Thymus (tissue), 11 donors: ENCODE results near the gene TECPR1. TPM values are rescaled to one million over a fixed set of nuclear protein-coding genes. Genes with fewer than 3 reads are reported as not detected.

Experiments
- DNase-seq, 9 donors: peaks; one replicate each; pipeline ENCODE4 v3.0.0-alpha.2; 2013; ENCODE audit warnings: low spot score in 9 of 9, low read depth in 6 of 9, missing footprints in 1 of 9
- H3K27ac ChIP-seq, 2 donors: one replicate each; pipeline ENCODE4 v1.5.1; 2013; ENCODE audit warnings: control low read depth in 1 of 2, low read depth in 1 of 2, low read length in 1 of 2, mild to moderate bottlenecking in 1 of 2, moderate library complexity in 1 of 2
- H3K27me3 ChIP-seq, 2 donors: one replicate each; pipeline ENCODE4 v1.5.1; 2013; ENCODE audit warnings: low read length in 1 of 2; ENCODE audit not compliant: control insufficient read depth in 2 of 2, insufficient read depth in 1 of 2
- H3K36me3 ChIP-seq, 2 donors: one replicate each; pipeline ENCODE4 v1.5.1; 2013; ENCODE audit warnings: low read length in 1 of 2, mild to moderate bottlenecking in 1 of 2, moderate library complexity in 1 of 2; ENCODE audit not compliant: control insufficient read depth in 2 of 2, insufficient read depth in 2 of 2
- H3K4me1 ChIP-seq, 2 donors: one replicate each; pipeline ENCODE4 v1.5.1; 2013; ENCODE audit warnings: low read length in 2 of 2; ENCODE audit not compliant: control insufficient read depth in 2 of 2, insufficient read depth in 2 of 2
- H3K4me3 ChIP-seq, 2 donors: one replicate each; pipeline ENCODE4 v1.5.1; 2013; ENCODE audit warnings: low read length in 2 of 2, control low read depth in 1 of 2, mild to moderate bottlenecking in 1 of 2
- H3K9me3 ChIP-seq, 2 donors: one replicate each; pipeline ENCODE4 v1.5.1; 2013; ENCODE audit warnings: low read length in 1 of 2, mild to moderate bottlenecking in 1 of 2; ENCODE audit not compliant: control insufficient read depth in 2 of 2, insufficient read depth in 1 of 2
- WGBS: extraction: QIAGEN DNeasy Blood & Tissue Kit; methylation state at CpG from one replicate; pipeline ENCODE4 v1.1.7; 2013; 5-methylcytosine and 5-hydroxymethylcytosine counted together
- polyA plus RNA-seq: library from polyadenylated mRNA; stranded (reverse); fragments of 200-250 nt; gene quantifications from one replicate; pipeline ENCODE4 v1.2.3, GENCODE V29; 2013
- total RNA-seq: library from RNA; stranded (reverse); fragments of 120-200 nt; gene quantifications from one replicate; pipeline ENCODE4 v1.2.4, GENCODE V29; 2013
- donor health status: healthy.

TECPR1 gene
- total and polyA plus RNA-seq, 2 donors = 12.7 to 30.0 TPM

GRCh38 chr7:98217623-98218582 lies 34.1 kb downstream of the TECPR1 start:
- no peaks in the 10 kb centered on the region for H3K27me3 ChIP-seq
- no peaks in the 10 kb centered on the region for H3K9me3 ChIP-seq
- no peak for DNase-seq
- H3K4me1 ChIP-seq = peaks cover 0 to 6% of the 10 kb centered on the region in 2 donors
- no peak overlapping the region for H3K27ac ChIP-seq
- 66% methylated on average over 41 of the region's 41 CpGs for WGBS
- peaks cover 16 to 34% of the 10 kb centered on the region in 2 donors for H3K36me3 ChIP-seq
- no peak overlapping the region for H3K4me3 ChIP-seq

GRCh38 chr7:98216941-98217622 lies 35.0 kb downstream of the TECPR1 start:
- H3K4me3 ChIP-seq = no peak overlapping the region
- WGBS = 98% methylated on average over 24 of the region's 24 CpGs
- H3K36me3 ChIP-seq = peaks cover 12 to 26% of the 10 kb centered on the region in 2 donors
- H3K9me3 ChIP-seq = no peaks in the 10 kb centered on the region
- no peak for DNase-seq
- peaks cover 0 to 6% of the 10 kb centered on the region in 2 donors for H3K4me1 ChIP-seq
- no peak overlapping the region for H3K27ac ChIP-seq
- peaks cover 0 to 2% of the 10 kb centered on the region in 2 donors for H3K27me3 ChIP-seq

GRCh38 chr7:98215561-98216495 lies 36.2 kb downstream of the TECPR1 start:
- H3K27me3 ChIP-seq = peaks cover 3 to 11% of the 10 kb centered on the region in 2 donors
- WGBS = 97% methylated on average over 32 of the region's 32 CpGs
- no peaks in the 10 kb centered on the region for H3K9me3 ChIP-seq
- H3K36me3 ChIP-seq = peaks cover 8 to 19% of the 10 kb centered on the region in 2 donors
- no peak overlapping the region for H3K27ac ChIP-seq
- H3K4me3 ChIP-seq = no peak overlapping the region
- DNase-seq = no peak
- peaks cover 2 to 10% of the 10 kb centered on the region in 2 donors for H3K4me1 ChIP-seq

GRCh38 chr7:98214811-98215321 lies 37.2 kb downstream of the TECPR1 start:
- H3K27me3 ChIP-seq = peaks cover 5 to 16% of the 10 kb centered on the region in 2 donors
- no peak overlapping the region for H3K27ac ChIP-seq
- WGBS = 98% methylated on average over 27 of the region's 27 CpGs
- no peak for DNase-seq
- peaks cover 8 to 19% of the 10 kb centered on the region in 2 donors for H3K36me3 ChIP-seq
- peaks cover 2 to 14% of the 10 kb centered on the region in 2 donors for H3K4me1 ChIP-seq
- no peak overlapping the region for H3K4me3 ChIP-seq
- H3K9me3 ChIP-seq = no peaks in the 10 kb centered on the region

- Histone ChIP-seq H3K9me3 (no peaks in the 10 kb centered on the region), H3K27ac (no peak overlapping the region), H3K4me3 (no peak overlapping the region)
These were observed 37.9 kb downstream of the TECPR1 start for GRCh38 chr7:98213888-98214810.

GRCh38 chr7:98213296-98213887 lies 38.6 kb downstream of the TECPR1 start:
- Histone ChIP-seq H3K4me3 (no peak overlapping the region), H3K27me3 (peaks cover 5 to 16% of the 10 kb centered on the region in 2 donors), H3K27ac (no peak overlapping the region), H3K36me3 (peaks cover 8 to 19% of the 10 kb centered on the region in 2 donors), H3K9me3 (no peaks in the 10 kb centered on the region), H3K4me1 (peaks cover 2 to 14% of the 10 kb centered on the region in 2 donors)
- no peak for DNase-seq
- WGBS = 95% methylated on average over 8 of the region's 8 CpGs

More at GRCh38 chr7:98213888-98214810, 37.9 kb downstream of the TECPR1 start:
- Histone ChIP-seq H3K36me3 (peaks cover 8 to 19% of the 10 kb centered on the region in 2 donors), H3K4me1 (peaks cover 2 to 14% of the 10 kb centered on the region in 2 donors), H3K27me3 (peaks cover 5 to 16% of the 10 kb centered on the region in 2 donors)
- DNase-seq = no peak
- 96% methylated on average over 25 of the region's 25 CpGs for WGBS

GRCh38 chr7:98212532-98213041 lies 39.4 kb downstream of the TECPR1 start:
- no peaks in the 10 kb centered on the region for H3K9me3 ChIP-seq
- WGBS = 95% methylated on average over 30 of the region's 30 CpGs
- H3K36me3 ChIP-seq = peaks cover 8 to 17% of the 10 kb centered on the region in 2 donors
- no peak overlapping the region for H3K4me3 ChIP-seq
- H3K27ac ChIP-seq = no peak overlapping the region
- DNase-seq = no peak
- peaks cover 5 to 16% of the 10 kb centered on the region in 2 donors for H3K27me3 ChIP-seq
- peaks cover 2 to 9% of the 10 kb centered on the region in 2 donors for H3K4me1 ChIP-seq
